Embryonic facial prominence (tissue), 1 donor: ENCODE results near the gene TOMM6.

ENCODE experiments used
- DNase-seq: peaks from one replicate; pipeline ENCODE4 v3.0.0-alpha.2; 2016; ENCODE audit errors: extremely low spot score

TOMM6 gene

GRCh38 chr6:41823178-41823577 lies 35.7 kb downstream of the TOMM6 start:
- no peak for DNase-seq

GRCh38 chr6:41824571-41825569 lies 37.4 kb downstream of the TOMM6 start:
- no peak for DNase-seq

GRCh38 chr6:41826343-41827022 lies 39.0 kb downstream of the TOMM6 start:
- DNase-seq, result no peak

- DNase-seq, result no peak
Measured at GRCh38 chr6:41832263-41832662, 44.8 kb downstream of the TOMM6 start.

GRCh38 chr6:41836022-41836659 lies 48.6 kb downstream of the TOMM6 start:
- no peak for DNase-seq

GRCh38 chr6:41836660-41837052 lies 49.2 kb downstream of the TOMM6 start:
- no peak for DNase-seq
